Pulmonary artery endothelial cell (primary cell): Measurements from ENCODE around the gene CLCNKA. TPM values are rescaled to one million over a fixed set of nuclear protein-coding genes. Genes with fewer than 3 reads are reported as not detected.
"Not testable (repeated sequence)": the region's sequence is repeated elsewhere in the genome, so short reads cannot be mapped to it uniquely, and the experiment has no call there.

Source experiments
- DNase-seq: peaks from one replicate; pipeline ENCODE4 v3.0.0-alpha.2; 2011; ENCODE audit warnings: low read depth, low spot score
- total RNA-seq: library from RNA; depleted of rRNA; stranded (reverse); fragments of >200 nt; gene quantifications from 2 replicates; pipeline ENCODE4 v1.2.3, GENCODE V29; 2014

The CLCNKA gene
- total RNA-seq, result not detected in 2 replicates

GRCh38 chr1:16021681-16022080 is at the start of gene CLCNKA:
Gene CLCNKA (plus strand): TSS chr1:16022036. CDS start chr1:16022620, 584 bp downstream.
- DNase-seq, result no peak

- no peak for DNase-seq
These were observed 49.4 kb upstream of the CLCNKA start for GRCh38 chr1:15972409-15972808.

GRCh38 chr1:15973772-15974171 is 48.1 kb upstream of the CLCNKA start:
- no peak for DNase-seq

GRCh38 chr1:15974855-15975254 is 47.0 kb upstream of the CLCNKA start:
- DNase-seq, result no peak

GRCh38 chr1:15975358-15975804 is 46.5 kb upstream of the CLCNKA start:
- no peak for DNase-seq

GRCh38 chr1:15975805-15976680 is 45.8 kb upstream of the CLCNKA start, which contains the start of gene ZBTB17:
Gene ZBTB17 (minus strand): TSS chr1:15976101. CDS start chr1:15948495, 27,606 bp downstream.
- DNase-seq, result peak; percentile 73

- DNase-seq, result not testable (repeated sequence)
These were observed 43.9 kb upstream of the CLCNKA start for GRCh38 chr1:15977947-15978346.

GRCh38 chr1:15981679-15982078 is 40.2 kb upstream of the CLCNKA start:
- no peak for DNase-seq

GRCh38 chr1:15983275-15983674 is 38.6 kb upstream of the CLCNKA start:
- DNase-seq, result no peak

- no peak for DNase-seq
These were observed 36.1 kb upstream of the CLCNKA start for GRCh38 chr1:15985611-15986297.

GRCh38 chr1:15988856-15989736 is 32.7 kb upstream of the CLCNKA start:
- no peak for DNase-seq

- DNase-seq, result no peak
These were observed 32.1 kb upstream of the CLCNKA start for GRCh38 chr1:15989776-15990175.

- DNase-seq, result no peak
These were observed 30.2 kb upstream of the CLCNKA start for GRCh38 chr1:15991427-15992186.

GRCh38 chr1:15992187-15992553 is 29.7 kb upstream of the CLCNKA start:
- no peak for DNase-seq

- DNase-seq, result no peak
These were observed 29.0 kb upstream of the CLCNKA start for GRCh38 chr1:15992582-15993500.

GRCh38 chr1:15993666-15994065 is 28.2 kb upstream of the CLCNKA start:
- DNase-seq, result no peak

GRCh38 chr1:15994081-15994480 is 27.8 kb upstream of the CLCNKA start:
- no peak for DNase-seq

GRCh38 chr1:15994590-15995351 is 27.1 kb upstream of the CLCNKA start:
- peak; percentile 40 for DNase-seq

- DNase-seq, result no peak
These were observed 24.7 kb upstream of the CLCNKA start for GRCh38 chr1:15997076-15997585.
